Stimulated activated CD8-positive, alpha-beta memory T cell treated with anti-CD3 and anti-CD28 coated beads, Interleukin-2, amount 100 ng/mL, for 48 hours (primary cell): ENCODE results near the gene NPIPA2.
"Not testable (repeated sequence)": the region's sequence is repeated elsewhere in the genome, so short reads cannot be mapped to it uniquely, and the experiment has no call there.

ENCODE experiments used
- DNase-seq, 2 donors: peaks; one replicate each; pipeline ENCODE4 v3.0.0-alpha.2; 2020; ENCODE audit warnings: low read depth in 2 of 2

Gene NPIPA2

DNA sequence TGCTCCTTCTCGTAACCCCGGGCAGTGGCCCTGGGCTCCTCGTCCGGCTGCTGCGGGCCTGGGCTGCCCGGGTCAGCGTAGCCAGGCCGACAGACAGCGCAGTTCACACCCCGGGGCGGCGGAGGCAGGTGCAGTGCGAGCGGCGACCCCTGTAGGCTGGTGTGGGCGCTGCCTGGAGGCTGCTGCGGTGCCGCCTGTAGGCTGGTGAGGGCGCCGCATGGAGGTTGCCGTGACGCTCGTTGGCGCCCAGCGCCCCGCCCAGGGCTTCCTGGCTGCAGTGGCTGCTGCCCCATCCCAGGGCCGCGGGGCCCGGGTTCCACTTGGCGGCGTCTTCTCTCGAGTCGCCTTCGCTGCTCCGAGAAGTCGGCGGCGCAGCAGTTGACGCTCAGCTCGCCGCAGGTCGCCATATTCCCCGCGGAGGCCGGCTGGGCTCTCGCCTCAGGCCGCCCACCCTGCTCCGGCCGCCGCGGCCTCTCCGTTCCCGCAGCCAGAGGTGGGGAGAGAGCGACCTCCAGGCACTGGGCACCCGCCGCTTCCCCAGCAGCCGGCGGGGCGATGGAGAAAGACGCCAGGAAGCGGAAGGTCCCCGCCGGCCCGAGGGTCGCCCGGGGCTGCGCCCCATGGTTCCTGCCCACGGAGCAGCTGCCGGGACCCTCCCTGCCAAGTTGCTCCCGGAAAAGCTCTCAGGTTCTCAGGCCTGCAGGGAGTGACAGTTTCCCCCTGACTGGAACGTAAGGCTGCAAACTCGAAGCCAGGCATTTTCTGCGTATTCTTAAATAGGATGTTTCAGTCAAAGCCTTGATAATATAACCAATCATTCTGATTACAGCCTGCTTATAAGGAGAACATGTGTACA is at the start of gene NPIPA2:
NPIPA2 (plus strand) TSS at position 261 of the 856 bp plus-strand sequence. CDS start 5,533 bp downstream, outside the sequence.
- not testable (repeated sequence) for DNase-seq

GRCh38 chr16:14694129-14694528 is 48.2 kb upstream of the NPIPA2 start, which contains the start of gene PLA2G10:
Gene PLA2G10, minus strand, starts transcription at chr16:14694308. Its CDS starts 79 bp downstream, at chr16:14694229.
- DNase-seq: not testable (repeated sequence)

- DNase-seq: not testable (repeated sequence)
Measured at GRCh38 chr16:14701859-14702258, 40.5 kb upstream of the NPIPA2 start.

- DNase-seq: not testable (repeated sequence)
Measured at GRCh38 chr16:14702672-14703071, 39.7 kb upstream of the NPIPA2 start.

GRCh38 chr16:14703156-14704011 is 38.9 kb upstream of the NPIPA2 start, which contains the start of gene NPIPA3:
Gene NPIPA3, plus strand, starts transcription at chr16:14703411. Its CDS starts 5,533 bp downstream, at chr16:14708944.
- not testable (repeated sequence) for DNase-seq

GRCh38 chr16:14733233-14733632 is 9.1 kb upstream of the NPIPA2 start:
- not testable (repeated sequence) for DNase-seq

- DNase-seq: not testable (repeated sequence)
Measured at GRCh38 chr16:14740832-14741385, 1.4 kb upstream of the NPIPA2 start.

- DNase-seq: not testable (repeated sequence)
Measured at GRCh38 chr16:14741794-14742193, 539 bp upstream of the NPIPA2 start.

- DNase-seq: not testable (repeated sequence)
Measured at GRCh38 chr16:14773654-14774053, 31.3 kb downstream of the NPIPA2 start.

- not testable (repeated sequence) for DNase-seq
Measured at GRCh38 chr16:14775624-14776023, 33.3 kb downstream of the NPIPA2 start.

GRCh38 chr16:14776763-14777162 is 34.4 kb downstream of the NPIPA2 start:
- DNase-seq: not testable (repeated sequence)

- not testable (repeated sequence) for DNase-seq
Measured at GRCh38 chr16:14779368-14779877, 37.1 kb downstream of the NPIPA2 start.

- not testable (repeated sequence) for DNase-seq
Measured at GRCh38 chr16:14786180-14786579, 43.8 kb downstream of the NPIPA2 start.

- not testable (repeated sequence) for DNase-seq
Measured at GRCh38 chr16:14789577-14789976, 47.2 kb downstream of the NPIPA2 start.

- DNase-seq: not testable (repeated sequence)
Measured at GRCh38 chr16:14790320-14790956, 48.1 kb downstream of the NPIPA2 start.

- DNase-seq: not testable (repeated sequence)
Measured at GRCh38 chr16:14792914-14793313, 50.6 kb downstream of the NPIPA2 start.

DNA sequence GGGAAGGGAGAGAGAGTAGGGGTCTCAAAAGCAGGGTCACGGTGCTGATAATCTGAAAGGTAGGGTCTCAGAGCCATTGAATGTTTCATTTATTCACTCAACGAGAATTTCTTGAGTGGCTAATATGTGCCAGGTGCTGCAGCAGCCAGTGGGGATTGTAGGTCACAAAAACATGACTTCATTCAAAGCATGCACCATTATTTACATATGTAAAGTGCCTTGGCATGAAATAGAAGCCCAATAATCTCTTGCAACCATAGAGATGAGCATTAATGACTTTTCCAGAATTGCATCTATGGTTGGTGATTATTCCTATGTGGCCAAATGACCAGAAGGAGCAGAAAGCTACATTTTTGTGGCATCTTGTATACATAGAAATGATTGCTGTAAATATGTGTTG is 55.2 kb downstream of the NPIPA2 start:
- not testable (repeated sequence) for DNase-seq

GRCh38 chr16:14803577-14803976 is 61.2 kb downstream of the NPIPA2 start:
- DNase-seq: not testable (repeated sequence)

DNA sequence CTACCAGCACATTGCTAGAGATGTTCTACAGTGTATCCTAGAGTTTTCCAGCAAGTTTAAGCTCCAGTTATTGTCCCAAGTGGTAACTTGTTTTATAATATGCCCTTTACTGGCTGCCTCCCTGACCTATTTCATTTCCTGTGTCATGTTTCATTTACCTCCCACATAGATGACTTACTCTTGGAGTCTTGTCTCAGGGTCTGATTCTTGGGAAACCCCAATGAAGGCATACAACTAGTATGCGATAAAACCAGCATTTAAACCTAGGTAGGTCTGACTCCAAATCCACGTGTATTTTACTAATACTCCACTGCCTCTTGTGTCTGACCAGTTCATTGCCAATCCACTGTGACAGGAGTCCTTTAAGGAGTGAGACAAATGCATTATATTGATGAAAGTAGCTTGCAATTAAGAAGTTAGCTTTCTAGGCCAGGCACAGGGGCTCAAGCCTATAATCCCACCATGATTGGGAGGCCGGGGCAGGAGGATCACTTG is 64.9 kb downstream of the NPIPA2 start:
- DNase-seq: not testable (repeated sequence)

DNA sequence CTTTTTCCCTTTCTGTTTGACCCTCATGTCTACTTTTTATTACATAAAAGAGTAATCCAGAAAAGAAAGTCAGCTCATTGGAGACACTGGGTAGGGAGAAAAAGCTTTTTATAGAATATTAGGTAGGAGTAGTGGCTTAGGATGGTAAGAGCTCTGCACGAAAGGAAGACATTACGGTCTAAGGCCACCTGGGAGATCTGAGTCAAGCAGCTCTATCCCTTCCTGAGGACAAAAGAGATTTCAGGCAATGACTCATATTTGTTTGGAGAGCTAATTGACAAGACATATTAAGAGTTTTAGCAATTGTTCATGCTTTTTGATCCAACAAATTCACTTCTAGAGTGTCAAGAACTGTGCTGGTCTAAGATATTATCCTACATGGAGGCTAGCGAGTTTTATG is 71.6 kb downstream of the NPIPA2 start:
- not testable (repeated sequence) for DNase-seq
